Subcutaneous abdominal adipose tissue (tissue), 5 donors: ENCODE data around the gene KLHL33.

Experiments used
- H3K27ac ChIP-seq: one replicate; pipeline ENCODE4 v1.7.0; 2013; ENCODE audit warnings: low read depth, mild to moderate bottlenecking, inconsistent platforms, low read length, moderate library complexity
- H3K27me3 ChIP-seq, 5 donors: one replicate each; pipeline ENCODE4 v1.7.0; 2013; ENCODE audit warnings: low read length in 5 of 5, inconsistent platforms in 1 of 5; ENCODE audit not compliant: control insufficient read depth in 5 of 5, insufficient read depth in 4 of 5
- H3K36me3 ChIP-seq, 5 donors: one replicate each; pipeline ENCODE4 v1.7.0; 2013; ENCODE audit warnings: low read length in 5 of 5; ENCODE audit not compliant: control insufficient read depth in 5 of 5, insufficient read depth in 5 of 5
- H3K4me1 ChIP-seq, 5 donors: one replicate each; pipeline ENCODE4 v1.7.0; 2013; ENCODE audit warnings: low read length in 5 of 5, mild to moderate bottlenecking in 3 of 5, moderate library complexity in 1 of 5; ENCODE audit not compliant: control insufficient read depth in 5 of 5, insufficient read depth in 5 of 5
- H3K4me3 ChIP-seq, 5 donors: one replicate each; pipeline ENCODE4 v1.7.0; 2013; ENCODE audit warnings: low read length in 5 of 5, low read depth in 1 of 5
- H3K9ac ChIP-seq, 5 donors: one replicate each; pipeline ENCODE4 v1.7.0; 2013; ENCODE audit warnings: low read length in 5 of 5, mild to moderate bottlenecking in 4 of 5, moderate library complexity in 3 of 5
- H3K9me3 ChIP-seq, 5 donors: one replicate each; pipeline ENCODE4 v1.7.0; 2013; ENCODE audit warnings: low read length in 5 of 5; ENCODE audit not compliant: control insufficient read depth in 5 of 5
- donor health status: healthy.
- donor health status: healthy.
- donor health status: healthy.
- donor health status: healthy.
- donor health status: healthy.

Gene KLHL33

DNA sequence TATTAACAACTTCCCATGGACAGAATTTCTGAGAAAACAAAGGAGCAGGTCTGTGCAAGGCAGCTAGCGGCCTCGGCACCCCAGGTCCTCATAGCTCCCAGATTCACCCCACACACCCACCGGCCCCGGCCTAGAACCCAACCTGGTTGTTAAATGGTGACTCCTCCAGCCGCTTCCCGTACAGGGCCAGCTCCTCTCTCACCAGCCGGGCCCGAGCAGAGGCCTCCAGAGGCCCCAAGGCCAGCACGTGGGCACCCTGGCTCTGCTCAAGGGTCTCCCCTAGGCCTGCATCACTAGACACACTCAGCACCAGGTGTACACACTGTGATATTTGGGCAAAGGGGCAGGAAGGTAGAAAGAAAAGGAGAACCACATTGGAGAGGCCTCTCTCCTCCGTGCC, 52.9 kb downstream of the KLHL33 start:
- Histone ChIP-seq H3K27ac (no peak overlapping the region), H3K36me3 (peaks cover 8 to 99% (median 93%) of the 10 kb centered on the region in 5 donors), H3K4me1 (no peaks in the 10 kb centered on the region), H3K4me3 (no peak overlapping the region), H3K9ac (no peak overlapping the region), H3K9me3 (no peaks in the 10 kb centered on the region), H3K27me3 (no peaks in the 10 kb centered on the region)

GRCh38 chr14:20382526-20382925, 53.4 kb downstream of the KLHL33 start:
- Histone ChIP-seq H3K27me3 (no peaks in the 10 kb centered on the region), H3K9ac (no peak overlapping the region), H3K9me3 (no peaks in the 10 kb centered on the region), H3K36me3 (peaks cover 8 to 99% (median 93%) of the 10 kb centered on the region in 5 donors), H3K27ac (no peak overlapping the region), H3K4me1 (no peaks in the 10 kb centered on the region), H3K4me3 (no peak overlapping the region)

- Histone ChIP-seq H3K27ac (no peak overlapping the region), H3K9me3 (no peaks in the 10 kb centered on the region), H3K27me3 (no peaks in the 10 kb centered on the region), H3K36me3 (peaks cover 11 to 100% (median 96%) of the 10 kb centered on the region in 5 donors), H3K4me3 (no peak overlapping the region), H3K9ac (no peak overlapping the region), H3K4me1 (peaks cover 0 to under 1% (median 0%) of the 10 kb centered on the region in 5 donors)
Measured at GRCh38 chr14:20381341-20381740, 54.6 kb downstream of the KLHL33 start.

DNA sequence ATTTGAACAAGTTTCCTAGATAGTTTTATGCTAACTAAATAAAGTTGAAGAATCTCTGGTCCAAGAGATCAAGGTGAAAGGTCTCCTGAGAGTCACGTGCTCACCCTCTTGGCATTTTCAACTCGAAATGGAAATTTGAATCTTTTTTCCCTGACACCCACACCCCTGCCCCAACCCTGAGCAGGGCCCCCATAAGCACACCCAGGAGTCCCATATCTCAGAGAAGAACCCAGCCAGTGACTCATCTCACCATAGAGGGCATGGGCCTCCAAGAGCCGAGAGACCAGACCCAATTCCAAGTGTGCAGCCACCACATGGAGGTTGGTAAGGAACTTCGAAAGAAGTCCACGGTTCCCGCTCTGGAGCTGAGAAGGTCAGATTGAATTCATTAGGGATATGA, 55.3 kb downstream of the KLHL33 start:
- H3K4me3 ChIP-seq = no peak overlapping the region
- H3K9ac ChIP-seq = no peak overlapping the region
- H3K9me3 ChIP-seq = no peaks in the 10 kb centered on the region
- peaks cover 9 to 100% (median 96%) of the 10 kb centered on the region in 5 donors for H3K36me3 ChIP-seq
- no peak overlapping the region for H3K27ac ChIP-seq
- H3K27me3 ChIP-seq = no peaks in the 10 kb centered on the region
- H3K4me1 ChIP-seq = peaks cover 0 to 2% (median 0%) of the 10 kb centered on the region in 5 donors

DNA sequence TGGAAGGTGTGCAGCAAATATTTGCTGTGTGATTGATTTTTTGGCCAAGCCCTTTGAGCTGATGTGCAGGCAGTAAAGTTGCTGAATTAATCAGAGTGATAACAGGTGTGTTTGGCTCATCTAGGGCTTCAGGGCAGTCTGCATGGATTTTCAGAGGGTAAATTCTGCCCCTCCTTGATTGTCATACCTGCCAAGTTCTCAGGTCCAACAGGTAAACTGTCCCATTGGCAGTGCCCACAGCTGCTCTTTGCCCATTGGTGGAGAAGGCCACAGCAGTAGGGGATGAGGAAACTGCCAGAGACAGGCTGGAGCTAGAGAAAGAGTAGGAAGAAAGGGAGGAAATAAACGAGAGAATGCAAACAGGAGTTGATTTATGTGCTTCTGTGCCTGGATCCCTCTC, 56.2 kb downstream of the KLHL33 start:
- Histone ChIP-seq H3K27me3 (no peaks in the 10 kb centered on the region), H3K9me3 (no peaks in the 10 kb centered on the region), H3K27ac (no peak overlapping the region), H3K9ac (no peak overlapping the region), H3K36me3 (peaks cover 8 to 100% (median 96%) of the 10 kb centered on the region in 5 donors), H3K4me3 (no peak overlapping the region), H3K4me1 (peaks cover 0 to 2% (median 0%) of the 10 kb centered on the region in 5 donors)

GRCh38 chr14:20377171-20377570, 58.8 kb downstream of the KLHL33 start:
- Histone ChIP-seq H3K9me3 (no peaks in the 10 kb centered on the region), H3K4me3 (no peak overlapping the region), H3K27ac (no peak overlapping the region), H3K27me3 (no peaks in the 10 kb centered on the region), H3K4me1 (peaks cover 0 to 2% (median 0%) of the 10 kb centered on the region in 5 donors), H3K36me3 (peaks cover 12 to 100% (median 96%) of the 10 kb centered on the region in 5 donors), H3K9ac (no peak overlapping the region)

GRCh38 chr14:20376071-20376588, 59.8 kb downstream of the KLHL33 start:
- Histone ChIP-seq H3K4me1 (peaks cover 0 to 2% (median 0%) of the 10 kb centered on the region in 5 donors), H3K27me3 (no peaks in the 10 kb centered on the region), H3K27ac (no peak overlapping the region), H3K9ac (no peak overlapping the region), H3K4me3 (no peak overlapping the region), H3K9me3 (no peaks in the 10 kb centered on the region), H3K36me3 (peaks cover 22 to 100% (median 96%) of the 10 kb centered on the region in 5 donors)
